WTC11 (cell line): ENCODE data around the gene DDX39B. TPM values are rescaled to one million over a fixed set of nuclear protein-coding genes. Genes with fewer than 3 reads are reported as not detected.

Source experiments
- ATAC-seq: fragments of 200-7000 bp; cut with Tn5 transposase; 2 replicates; pipeline ENCODE4 v1.10.0; 2021; ENCODE audit warnings: mild to moderate bottlenecking, moderate library complexity
- CTCF ChIA-PET: fragments of 300-600 bp; sonication (Branson Sonifier 250); formaldehyde crosslinking; loops from one replicate; lab custom pipeline; 2021; ENCODE audit warnings: antibody characterized with exemption; lab: Charles Lee
- POLR2A ChIA-PET: fragments of 350-600 bp; sonication (Branson Sonifier 250); formaldehyde crosslinking; loops from one replicate; lab custom pipeline; 2021; ENCODE audit warnings: antibody characterized with exemption; lab: Charles Lee
- DNase-seq: peaks from one replicate; pipeline ENCODE4 v3.0.0; 2021; ENCODE audit warnings: low spot score
- H3K27ac Mint-ChIP-seq: 2 replicates; pipeline ENCODE4 v1.8.0; 2021; ENCODE audit warnings: mixed read lengths
- H3K27me3 Mint-ChIP-seq: 2 replicates; pipeline ENCODE4 v1.8.0; 2021; ENCODE audit warnings: low read depth, mild to moderate bottlenecking, moderate library complexity, mixed read lengths
- H3K36me3 Mint-ChIP-seq: 2 replicates; pipeline ENCODE4 v1.8.0; 2021; ENCODE audit warnings: mixed read lengths
- H3K4me1 Mint-ChIP-seq: 2 replicates; pipeline ENCODE4 v1.8.0; 2022; ENCODE audit warnings: mixed read lengths
- H3K4me3 Mint-ChIP-seq: 2 replicates; pipeline ENCODE4 v1.8.0; 2021; ENCODE audit warnings: mild to moderate bottlenecking, moderate library complexity, mixed read lengths
- H3K9me3 Mint-ChIP-seq: 2 replicates; pipeline ENCODE4 v1.8.0; 2021; ENCODE audit warnings: mixed read lengths
- ATF2 ChIP-seq: sonication (generic); formaldehyde crosslinking; IDR thresholded peaks from 2 replicates; pipeline ENCODE4 v1.8.1; 2022; ENCODE audit warnings: low read depth, missing genetic modification reagents, borderline replicate concordance
- ATF6 ChIP-seq: sonication (generic); formaldehyde crosslinking; IDR thresholded peaks from 2 replicates; pipeline ENCODE4 v1.8.1; 2023; ENCODE audit warnings: mild to moderate bottlenecking, missing genetic modification reagents
- CDX4 ChIP-seq: fragments of 250-450 bp; sonication (Bioruptor Pico); IDR thresholded peaks from 2 replicates; pipeline ENCODE4 v1.9.0; 2021; ENCODE audit warnings: moderate library complexity, mild to moderate bottlenecking, inconsistent platforms, borderline replicate concordance
- CTCF ChIP-seq: fragments of 200-600 bp; IDR thresholded peaks from 2 replicates; pipeline ENCODE4 v1.8.0; 2022; ENCODE audit warnings: antibody characterized with exemption
- FOXK1 ChIP-seq: sonication (generic); formaldehyde crosslinking; IDR thresholded peaks from 2 replicates; pipeline ENCODE4 v1.8.0; 2022; ENCODE audit warnings: mild to moderate bottlenecking, moderate library complexity, missing genetic modification reagents
- FOXP4 ChIP-seq: sonication (generic); formaldehyde crosslinking; IDR thresholded peaks from 2 replicates; pipeline ENCODE4 v1.8.0; 2022; ENCODE audit warnings: mild to moderate bottlenecking, missing genetic modification reagents
- GABPB1 ChIP-seq: sonication (generic); formaldehyde crosslinking; IDR thresholded peaks from 2 replicates; pipeline ENCODE4 v1.8.1; 2023; ENCODE audit warnings: mild to moderate bottlenecking, missing genetic modification reagents
- JAZF1 ChIP-seq: fragments of 250-450 bp; sonication (Bioruptor Pico); IDR thresholded peaks from 2 replicates; pipeline ENCODE4 v1.9.0; 2021; ENCODE audit warnings: moderate library complexity, mild to moderate bottlenecking, inconsistent platforms
- MYBL2 ChIP-seq: sonication (generic); formaldehyde crosslinking; IDR thresholded peaks from 2 replicates; pipeline ENCODE4 v1.8.1; 2023; ENCODE audit warnings: mild to moderate bottlenecking, moderate library complexity, missing genetic modification reagents
- NFE2L1 ChIP-seq: sonication (generic); formaldehyde crosslinking; IDR thresholded peaks from 2 replicates; pipeline ENCODE4 v1.8.1; 2023; ENCODE audit warnings: missing genetic modification reagents
- NR2C2 ChIP-seq: sonication (generic); formaldehyde crosslinking; IDR thresholded peaks from 2 replicates; pipeline ENCODE4 v1.8.0; 2022; ENCODE audit warnings: mild to moderate bottlenecking, missing genetic modification reagents
- NR3C1 ChIP-seq: sonication (generic); formaldehyde crosslinking; conservative IDR thresholded peaks from 2 replicates; pipeline ENCODE4 v1.8.1; 2023; ENCODE audit warnings: low read depth, mild to moderate bottlenecking, missing genetic modification reagents
- RORB ChIP-seq: fragments of 250-450 bp; sonication (Bioruptor Pico); IDR thresholded peaks from 2 replicates; pipeline ENCODE4 v1.9.0; 2021; ENCODE audit warnings: mild to moderate bottlenecking
- SP1 ChIP-seq: sonication (generic); formaldehyde crosslinking; conservative IDR thresholded peaks from 2 replicates; pipeline ENCODE4 v1.8.1; 2022; ENCODE audit warnings: missing genetic modification reagents
- ZBTB43 ChIP-seq: sonication (generic); formaldehyde crosslinking; IDR thresholded peaks from 2 replicates; pipeline ENCODE4 v1.8.1; 2023; ENCODE audit warnings: mild to moderate bottlenecking, missing genetic modification reagents
- ZNF281 ChIP-seq: sonication (generic); formaldehyde crosslinking; IDR thresholded peaks from 2 replicates; pipeline ENCODE4 v1.8.0; 2023; ENCODE audit warnings: mild to moderate bottlenecking, missing genetic modification reagents
- ZNF317 ChIP-seq: sonication (generic); formaldehyde crosslinking; IDR thresholded peaks from 2 replicates; pipeline ENCODE4 v1.8.1; 2023; ENCODE audit warnings: low read depth, mild to moderate bottlenecking, moderate library complexity, missing genetic modification reagents, borderline replicate concordance
- ZNF512 ChIP-seq: sonication (generic); formaldehyde crosslinking; IDR thresholded peaks from 2 replicates; pipeline ENCODE4 v1.8.1; 2022; ENCODE audit warnings: missing genetic modification reagents, borderline replicate concordance
- total RNA-seq: library from RNA; stranded (reverse); gene quantifications from 3 replicates; pipeline ENCODE4 v1.2.3, GENCODE V29; 2021

DDX39B gene
- total RNA-seq, 1 experiment from 2014 or later = 712 TPM

GRCh38 chr6:31546339-31546957 is 4.6 kb upstream of the DDX39B start, which contains the start of gene ATP6V1G2 (continued):
- TF ChIP-seq GABPB1 (CRISPR knock-in tag) = peak; percentile 55; the same call in 1 of the 2 replicates
- peak; percentile 80 for TF ChIP-seq CTCF
- no peak for TF ChIP-seq NR2C2 (CRISPR knock-in tag)
- TF ChIP-seq SP1 (CRISPR knock-in tag) = peak; percentile 77
- 0 out of 2 replicates have a peak, but pooled peaks have one; percentile 34 for TF ChIP-seq NFE2L1 (CRISPR knock-in tag)
- no peak for TF ChIP-seq RORB (CRISPR knock-in tag)
- 0 out of 2 replicates have a peak, but pooled peaks have one; percentile 48 for TF ChIP-seq ZNF281 (CRISPR knock-in tag)
- TF ChIP-seq CDX4 (CRISPR knock-in tag) = no peak
- TF ChIP-seq MYBL2 = 0 out of 2 replicates have a peak, but pooled peaks have one; percentile 32
- TF ChIP-seq ZNF317 (CRISPR knock-in tag) = no peak
- TF ChIP-seq FOXK1 (CRISPR knock-in tag) = peak; percentile 76
- no peak for TF ChIP-seq ATF2 (CRISPR knock-in tag)
- TF ChIP-seq, all 79 proteins: peak for 14

GRCh38 chr6:31545291-31545690 is 3.5 kb upstream of the DDX39B start:
- Mint-ChIP-seq H3K4me3 (peak overlapping the region; percentile 82), H3K27me3 (no peaks in the 10 kb centered on the region), H3K9me3 (no peaks in the 10 kb centered on the region), H3K27ac (no peak overlapping the region), H3K4me1 (peaks cover 25% of the 10 kb centered on the region), H3K36me3 (peaks cover 24% of the 10 kb centered on the region)
- ChIA-PET CTCF (interaction anchor here (1.3 to 7.2 kb wide), 2 partner anchors 50 to 52 kb away, joined by 5 to 319 read pairs; partner anchors contain the start of gene NCR3), POLR2A (no interaction called here)
- DNase-seq = no peak
- ATAC-seq = no peak
- no peak for TF ChIP-seq ATF6
- no peak for TF ChIP-seq FOXP4 (CRISPR knock-in tag)
- no peak for TF ChIP-seq ZBTB43 (CRISPR knock-in tag)
- no peak for TF ChIP-seq NR3C1
- no peak for TF ChIP-seq ZNF512
- no peak for TF ChIP-seq JAZF1 (CRISPR knock-in tag)
